Medulla oblongata (tissue), 1 donor: ENCODE data around the gene KCNG1.
"Not testable (repeated sequence)": the region's sequence is repeated elsewhere in the genome, so short reads cannot be mapped to it uniquely, and the experiment has no call there.

Experiments
- DNase-seq: peaks from one replicate; pipeline ENCODE4 v3.0.0-alpha.2; 2015; ENCODE audit errors: extremely low spot score

KCNG1 gene

GRCh38 chr20:50987493-50988210 lies 35.3 kb downstream of the KCNG1 start:
- peak; percentile 94 for DNase-seq

DNA sequence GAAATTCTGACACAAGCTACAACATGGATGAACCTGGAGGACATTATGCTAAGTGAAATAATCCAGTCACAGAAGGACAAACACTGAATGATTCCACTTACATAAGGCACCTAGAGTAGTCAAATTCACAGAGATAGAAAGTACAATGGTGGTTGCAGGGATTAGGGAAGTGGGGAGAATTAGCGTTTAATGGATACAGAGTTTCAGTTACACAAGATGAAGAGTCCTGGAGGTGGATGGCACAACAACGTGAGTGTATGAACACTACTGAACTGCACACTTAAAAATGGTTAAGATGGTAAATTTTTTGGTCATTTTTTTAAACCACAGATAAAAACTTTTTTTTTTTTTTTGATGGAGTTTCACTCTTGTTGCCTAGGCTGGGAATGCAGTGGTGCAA lies 39.6 kb downstream of the KCNG1 start:
- no peak for DNase-seq

DNA sequence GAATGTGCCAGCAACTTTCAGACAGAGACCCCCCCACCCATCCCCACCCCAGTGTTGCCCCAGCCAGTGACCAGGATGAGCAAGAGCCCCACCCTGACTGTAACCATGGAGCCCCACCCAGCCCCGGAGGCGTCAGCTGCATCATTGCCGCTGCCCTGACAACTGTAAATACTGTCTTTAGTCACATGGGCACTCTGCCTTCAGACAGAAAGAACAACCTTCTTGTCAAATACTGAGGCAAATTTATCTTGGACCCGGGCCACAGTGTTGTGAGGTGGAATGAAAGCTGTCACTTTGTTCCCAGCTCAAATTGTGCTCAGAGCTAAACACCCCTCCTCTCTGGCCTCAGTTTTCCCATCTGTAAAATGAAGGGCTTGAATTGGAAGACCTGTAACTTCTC lies 40.5 kb downstream of the KCNG1 start:
- DNase-seq, result no peak

GRCh38 chr20:50981714-50982048 lies 41.2 kb downstream of the KCNG1 start:
- no peak for DNase-seq

- DNase-seq, result peak; percentile 76
These were observed 41.8 kb downstream of the KCNG1 start for GRCh38 chr20:50980851-50981713.

- DNase-seq, result no peak
These were observed 42.7 kb downstream of the KCNG1 start for GRCh38 chr20:50980071-50980681.

- not testable (repeated sequence) for DNase-seq
These were observed 44.4 kb downstream of the KCNG1 start for GRCh38 chr20:50978533-50978932.

GRCh38 chr20:50977066-50978021 lies 45.6 kb downstream of the KCNG1 start:
- DNase-seq, result no peak

DNA sequence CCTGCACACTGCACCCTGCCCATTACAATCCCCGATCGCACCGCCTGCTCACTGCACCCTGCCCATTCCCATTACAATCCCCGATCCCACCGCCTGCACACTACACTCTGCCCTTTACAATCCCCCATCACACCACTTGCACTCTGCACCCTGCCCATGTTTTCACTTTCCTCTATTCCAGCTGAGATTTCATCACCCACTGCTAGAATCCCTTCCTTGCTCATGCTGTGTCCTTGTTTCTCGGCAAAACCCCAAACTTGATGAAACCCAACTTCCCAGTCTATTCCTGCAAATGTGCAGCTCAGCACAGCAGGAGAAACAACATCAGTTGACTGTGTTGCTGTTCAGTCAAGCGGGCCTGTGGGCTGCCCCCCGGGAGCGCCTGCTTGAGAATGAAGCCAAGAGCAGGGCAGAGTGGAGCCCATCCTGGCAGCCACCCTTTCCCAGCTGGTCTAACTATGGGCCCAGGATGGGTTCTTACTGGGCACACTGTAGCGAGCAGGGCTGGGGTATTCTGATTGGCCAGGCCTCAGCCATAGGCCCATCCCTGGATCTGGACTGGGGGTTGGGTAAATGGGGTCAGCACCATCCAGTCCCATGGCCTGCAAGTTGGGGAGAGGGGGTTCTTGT lies 47.1 kb downstream of the KCNG1 start:
- no peak for DNase-seq

DNA sequence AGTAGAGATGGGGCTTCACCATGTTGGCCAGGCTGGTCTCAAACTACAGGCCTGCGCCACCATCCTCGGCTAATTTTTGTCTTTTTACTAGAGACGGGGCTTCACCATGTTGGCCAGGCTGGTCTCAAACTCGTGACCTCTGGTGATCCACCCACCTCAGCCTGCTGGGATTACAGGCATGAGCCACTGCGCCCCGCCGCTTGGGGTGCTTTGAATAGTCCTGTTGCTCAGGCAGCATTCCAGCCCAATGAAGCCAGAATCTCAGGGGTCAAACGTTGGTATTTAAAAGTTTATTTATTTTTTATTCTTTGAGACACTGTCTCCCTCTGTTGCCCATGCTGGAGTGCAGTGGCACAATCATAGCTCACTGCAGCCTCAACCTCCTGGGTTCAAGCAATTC lies 53.0 kb downstream of the KCNG1 start:
- no peak for DNase-seq

- no peak for DNase-seq
These were observed 53.5 kb downstream of the KCNG1 start for GRCh38 chr20:50969435-50969834.

GRCh38 chr20:50968289-50968688 lies 54.6 kb downstream of the KCNG1 start:
- no peak for DNase-seq

DNA sequence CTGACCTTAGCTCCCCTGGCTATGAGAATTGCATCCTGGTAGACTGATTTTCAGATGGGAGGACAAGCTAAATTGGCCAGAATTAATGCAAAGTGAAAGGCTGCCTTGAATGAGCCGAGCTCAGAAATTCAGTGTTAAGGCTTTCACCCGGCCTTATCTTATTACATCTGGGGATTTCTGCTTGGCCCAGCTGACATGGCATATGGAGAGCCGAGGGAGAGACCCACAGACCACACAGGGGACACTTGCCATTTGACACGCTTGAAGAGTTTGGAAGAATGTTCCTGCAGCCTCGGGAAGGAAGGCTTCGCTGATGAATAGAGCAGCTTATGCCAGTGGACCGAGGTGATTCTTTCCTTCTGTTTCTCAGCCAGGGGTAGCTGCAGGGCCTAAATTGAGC lies 55.3 kb downstream of the KCNG1 start:
- DNase-seq, result no peak

- DNase-seq, result no peak
These were observed 63.3 kb downstream of the KCNG1 start for GRCh38 chr20:50959543-50960126.

- DNase-seq, result peak; percentile 96
These were observed 64.0 kb downstream of the KCNG1 start, which contains the start of gene MOCS3 for GRCh38 chr20:50958615-50959542. Gene MOCS3, plus strand, starts transcription at chr20:50958818. Its CDS starts 25 bp downstream, at chr20:50958843.

DNA sequence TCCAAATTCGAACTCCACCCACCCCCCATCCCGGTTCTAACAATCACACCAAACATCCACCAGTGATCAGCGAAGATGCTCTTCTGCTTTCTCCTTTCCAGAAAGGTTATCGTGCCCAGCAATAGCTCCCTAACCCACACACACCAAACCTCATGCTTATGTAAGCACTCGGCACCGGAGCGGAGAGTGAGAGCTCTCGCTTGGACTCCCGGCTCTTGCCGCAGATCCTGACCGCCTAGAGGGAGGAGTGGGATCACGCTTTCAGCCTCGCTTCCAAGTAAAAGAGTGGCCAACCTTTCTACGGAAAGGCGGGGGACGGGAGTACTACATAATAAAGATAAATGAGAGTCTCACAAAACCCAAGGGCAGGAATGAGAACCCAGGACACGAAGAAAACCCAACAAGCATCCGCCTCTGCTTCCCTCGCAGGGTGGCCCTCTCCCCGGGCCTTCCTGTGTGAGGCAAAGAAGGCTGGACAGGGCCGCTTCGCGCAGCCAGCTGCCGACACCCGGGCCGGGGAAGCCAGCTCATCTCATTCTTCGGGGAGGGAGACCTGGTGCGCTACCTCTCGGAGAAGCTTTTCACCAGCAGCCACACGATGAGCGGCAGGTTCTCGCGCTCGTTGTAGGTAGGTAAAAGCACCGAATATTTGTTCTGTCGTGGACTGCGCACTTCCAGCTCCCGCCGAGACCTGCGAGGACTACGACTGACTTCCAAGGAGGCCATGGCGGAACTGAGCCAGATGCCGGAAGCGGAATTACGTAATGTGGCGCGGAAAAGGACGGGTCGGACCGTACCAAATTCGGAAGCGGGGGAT lies 64.9 kb downstream of the KCNG1 start, which contains the start of gene DPM1:
DPM1 (minus strand) TSS at position 735 of the 817 bp plus-strand sequence; CDS start at position 726, 9 bp downstream.
- DNase-seq, result peak; percentile 95

- DNase-seq, result no peak
These were observed 65.6 kb downstream of the KCNG1 start for GRCh38 chr20:50957276-50957675.

GRCh38 chr20:50953821-50954220 lies 69.1 kb downstream of the KCNG1 start:
- no peak for DNase-seq
